Panc1 (cell line): ENCODE measurements around the gene PPP4C. TPM values are rescaled to one million over a fixed set of nuclear protein-coding genes. Genes with fewer than 3 reads are reported as not detected.

Source experiments
- ATAC-seq: fragments of 200-7000 bp; cut with Tn5 transposase; 2 replicates; pipeline ENCODE4 v1.9.1; 2020; ENCODE audit warnings: mild to moderate bottlenecking, moderate library complexity
- BruUV-seq: library from RNA; stranded (reverse); fragments of 400-500 nt; replicated peaks from 2 replicates; lab custom pipeline; 2021; lab: Mats Ljungman, UMichigan
- CTCF ChIA-PET: fragments of 300-600 bp; sonication (Branson Sonifier 250); formaldehyde crosslinking; loops from one replicate; lab custom pipeline; 2022; ENCODE audit warnings: antibody characterized with exemption; lab: Charles Lee
- POLR2A ChIA-PET: fragments of 300-600 bp; sonication (Branson Sonifier 250); formaldehyde crosslinking; loops from one replicate; lab custom pipeline; 2022; ENCODE audit warnings: antibody characterized with exemption; lab: Charles Lee
- DNase-seq: peaks from one replicate; pipeline ENCODE4 v3.0.0-alpha.2; 2010; ENCODE audit warnings: low read depth, low spot score
- H3K27ac ChIP-seq: 2 replicates; pipeline ENCODE4 v1.5.1; 2011; ENCODE audit warnings: mild to moderate bottlenecking, low read length, inconsistent platforms
- H3K27me3 ChIP-seq: fragments of 200-500 bp; sonication (Bioruptor generic); 2 replicates; pipeline ENCODE4 v1.6.0; 2014; ENCODE audit warnings: low read length, inconsistent platforms; ENCODE audit not compliant: control insufficient read depth, insufficient read depth
- H3K36me3 ChIP-seq: fragments of 200-500 bp; sonication (Bioruptor generic); 2 replicates; pipeline ENCODE4 v1.5.1; 2014; ENCODE audit warnings: inconsistent platforms, mild to moderate bottlenecking, low read length, moderate library complexity; ENCODE audit not compliant: control insufficient read depth, insufficient read depth
- H3K4me1 ChIP-seq: 2 replicates; pipeline ENCODE4 v1.5.1; 2011; ENCODE audit warnings: inconsistent platforms, mild to moderate bottlenecking, low read length, moderate library complexity; ENCODE audit not compliant: control insufficient read depth, insufficient read depth
- H3K4me3 ChIP-seq, 2 experiments: 2 replicates each; pipeline ENCODE4 v1.5.1; 2011 to 2012; ENCODE audit warnings: low read depth in 2 of 2, low read length in 2 of 2, mild to moderate bottlenecking in 2 of 2, inconsistent platforms in 1 of 2, moderate library complexity in 1 of 2
- H3K9me3 ChIP-seq: fragments of 200-500 bp; sonication (Bioruptor generic); 2 replicates; pipeline ENCODE4 v1.5.1; 2014; ENCODE audit warnings: low read depth, mild to moderate bottlenecking, inconsistent platforms, low read length, moderate library complexity; ENCODE audit not compliant: control insufficient read depth, insufficient read depth
- POLR2AphosphoS5 ChIP-seq: IDR thresholded peaks from 2 replicates; pipeline ENCODE4 v1.6.1; 2012; ENCODE audit warnings: mild to moderate bottlenecking, low read depth, low read length, moderate library complexity
- SIN3A ChIP-seq: IDR thresholded peaks from 2 replicates; pipeline ENCODE4 v1.6.1; 2012; ENCODE audit warnings: low read depth, mild to moderate bottlenecking, low read length, moderate library complexity, borderline replicate concordance; ENCODE audit not compliant: insufficient read depth
- TCF7L2 ChIP-seq: IDR thresholded peaks from 2 replicates; pipeline ENCODE4 v1.6.1; 2011; ENCODE audit warnings: mild to moderate bottlenecking, low read depth, low read length, inconsistent platforms
- in situ Hi-C: cut with HindIII; loops from 2 replicates; pipeline ENCODE4 v1.10.0; 2016; ENCODE audit warnings: low sequenced_read_pairs, low pct_unique_long_range_greater_than_20kb
- intact Hi-C: fragments of 100-400 bp; cut with micrococcal nuclease; formaldehyde crosslinking; loops from one replicate; pipeline ENCODE4 v1.10.0; 2022; ENCODE audit not compliant: unreplicated experiment
- total RNA-seq: library from RNA; stranded (reverse); gene quantifications from one replicate; pipeline ENCODE4 v1.2.1, GENCODE V29; 2021; ENCODE audit not compliant: unreplicated experiment
- TF ChIP-seq, protein P1 (sequence below): fragments of 450-650 bp; IDR thresholded peaks from 2 replicates; pipeline ENCODE4 v1.5.1; 2017; ENCODE audit warnings: mild to moderate bottlenecking
- TF ChIP-seq, protein P2 (sequence below), 2 experiments: IDR thresholded peaks; 2 replicates each; pipeline ENCODE4 v1.6.1; 2011 to 2012; ENCODE audit warnings: low read depth in 2 of 2, control low read depth in 1 of 2, low read length in 1 of 2, mild to moderate bottlenecking in 1 of 2, moderate library complexity in 1 of 2; ENCODE audit not compliant: insufficient read depth in 1 of 2

PPP4C gene
- total RNA-seq, 1 experiment from 2014 or later = 186 TPM

DNA sequence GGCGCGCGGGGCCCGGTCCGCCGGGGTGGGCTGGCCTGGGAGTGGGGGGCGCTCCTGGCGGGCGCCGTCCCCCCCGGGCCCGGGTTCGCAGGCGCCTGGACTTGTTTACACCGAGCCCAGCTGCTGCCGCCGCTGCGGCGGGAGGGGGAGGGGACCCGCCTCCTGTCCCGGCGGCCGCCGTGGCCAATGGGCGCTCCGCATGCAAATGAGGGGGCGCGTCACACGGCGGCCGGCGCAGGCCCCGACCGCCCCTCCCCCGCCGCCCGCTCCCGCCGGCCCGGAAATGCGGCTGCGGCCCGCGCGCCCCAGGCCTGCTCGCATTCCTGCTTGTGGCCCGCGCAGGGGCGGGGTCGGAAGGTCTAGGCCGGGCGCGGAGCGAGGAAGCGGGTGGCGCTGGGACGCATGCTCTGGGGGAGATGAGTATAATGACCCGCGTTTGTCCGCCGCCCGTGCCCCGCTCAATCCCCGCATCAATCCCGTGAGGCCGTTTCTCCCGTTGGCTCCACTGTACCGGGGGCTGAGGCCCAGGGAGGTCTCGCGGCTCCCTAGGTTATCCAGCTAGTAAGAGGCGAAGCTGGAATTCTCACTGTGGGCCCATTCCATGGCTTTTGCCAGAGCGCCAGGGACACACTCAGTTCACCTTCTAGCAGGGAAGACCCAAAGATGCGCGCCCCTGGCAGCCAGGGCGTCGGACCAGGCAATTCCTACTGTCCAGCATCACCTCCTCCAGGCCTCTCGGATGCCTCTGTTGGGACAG is 20.5 kb downstream of the PPP4C start, which contains the start of gene YPEL3:
YPEL3 (minus strand) TSS at position 109 of the 757 bp plus-strand sequence. CDS start 731 bp downstream, outside the sequence.
- intact Hi-C loops = no loop called here
- ChIA-PET POLR2A (interaction anchor here (0.6 kb wide), 1 partner anchor 40 kb away, joined by 7 read pairs; no protein-coding TSS in a partner anchor), CTCF (no interaction called here)
- DNase-seq = no peak
- Histone ChIP-seq H3K27ac (no peak within 1 kb of the TSS), H3K4me3 (peak within 1 kb of the TSS in 1 of 2 experiments; percentile 19; a peak in 1 of 4 replicates), H3K36me3 (no peaks in the 10 kb centered on the region), H3K27me3 (no peaks in the 10 kb centered on the region), H3K4me1 (peaks cover 10% of the 10 kb centered on the region), H3K9me3 (peaks cover 19% of the 10 kb centered on the region; the same call in 1 of the 2 replicates)
- TF ChIP-seq, protein P1, sequence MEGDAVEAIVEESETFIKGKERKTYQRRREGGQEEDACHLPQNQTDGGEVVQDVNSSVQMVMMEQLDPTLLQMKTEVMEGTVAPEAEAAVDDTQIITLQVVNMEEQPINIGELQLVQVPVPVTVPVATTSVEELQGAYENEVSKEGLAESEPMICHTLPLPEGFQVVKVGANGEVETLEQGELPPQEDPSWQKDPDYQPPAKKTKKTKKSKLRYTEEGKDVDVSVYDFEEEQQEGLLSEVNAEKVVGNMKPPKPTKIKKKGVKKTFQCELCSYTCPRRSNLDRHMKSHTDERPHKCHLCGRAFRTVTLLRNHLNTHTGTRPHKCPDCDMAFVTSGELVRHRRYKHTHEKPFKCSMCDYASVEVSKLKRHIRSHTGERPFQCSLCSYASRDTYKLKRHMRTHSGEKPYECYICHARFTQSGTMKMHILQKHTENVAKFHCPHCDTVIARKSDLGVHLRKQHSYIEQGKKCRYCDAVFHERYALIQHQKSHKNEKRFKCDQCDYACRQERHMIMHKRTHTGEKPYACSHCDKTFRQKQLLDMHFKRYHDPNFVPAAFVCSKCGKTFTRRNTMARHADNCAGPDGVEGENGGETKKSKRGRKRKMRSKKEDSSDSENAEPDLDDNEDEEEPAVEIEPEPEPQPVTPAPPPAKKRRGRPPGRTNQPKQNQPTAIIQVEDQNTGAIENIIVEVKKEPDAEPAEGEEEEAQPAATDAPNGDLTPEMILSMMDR = no peak
- no peak for TF ChIP-seq TCF7L2
- no peak for TF ChIP-seq POLR2AphosphoS5
- TF ChIP-seq, protein P2, sequence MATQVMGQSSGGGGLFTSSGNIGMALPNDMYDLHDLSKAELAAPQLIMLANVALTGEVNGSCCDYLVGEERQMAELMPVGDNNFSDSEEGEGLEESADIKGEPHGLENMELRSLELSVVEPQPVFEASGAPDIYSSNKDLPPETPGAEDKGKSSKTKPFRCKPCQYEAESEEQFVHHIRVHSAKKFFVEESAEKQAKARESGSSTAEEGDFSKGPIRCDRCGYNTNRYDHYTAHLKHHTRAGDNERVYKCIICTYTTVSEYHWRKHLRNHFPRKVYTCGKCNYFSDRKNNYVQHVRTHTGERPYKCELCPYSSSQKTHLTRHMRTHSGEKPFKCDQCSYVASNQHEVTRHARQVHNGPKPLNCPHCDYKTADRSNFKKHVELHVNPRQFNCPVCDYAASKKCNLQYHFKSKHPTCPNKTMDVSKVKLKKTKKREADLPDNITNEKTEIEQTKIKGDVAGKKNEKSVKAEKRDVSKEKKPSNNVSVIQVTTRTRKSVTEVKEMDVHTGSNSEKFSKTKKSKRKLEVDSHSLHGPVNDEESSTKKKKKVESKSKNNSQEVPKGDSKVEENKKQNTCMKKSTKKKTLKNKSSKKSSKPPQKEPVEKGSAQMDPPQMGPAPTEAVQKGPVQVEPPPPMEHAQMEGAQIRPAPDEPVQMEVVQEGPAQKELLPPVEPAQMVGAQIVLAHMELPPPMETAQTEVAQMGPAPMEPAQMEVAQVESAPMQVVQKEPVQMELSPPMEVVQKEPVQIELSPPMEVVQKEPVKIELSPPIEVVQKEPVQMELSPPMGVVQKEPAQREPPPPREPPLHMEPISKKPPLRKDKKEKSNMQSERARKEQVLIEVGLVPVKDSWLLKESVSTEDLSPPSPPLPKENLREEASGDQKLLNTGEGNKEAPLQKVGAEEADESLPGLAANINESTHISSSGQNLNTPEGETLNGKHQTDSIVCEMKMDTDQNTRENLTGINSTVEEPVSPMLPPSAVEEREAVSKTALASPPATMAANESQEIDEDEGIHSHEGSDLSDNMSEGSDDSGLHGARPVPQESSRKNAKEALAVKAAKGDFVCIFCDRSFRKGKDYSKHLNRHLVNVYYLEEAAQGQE (IDR thresholded peaks at IDR 0.05; ENCODE audit: insufficient read depth in 1 of 2, low read depth in 2 of 2, low read length in 1 of 2) = no peak
- no peak for TF ChIP-seq SIN3A
- ATAC-seq = no peak
- in situ Hi-C loops = no loop called here
- no TSS peak for BruUV-seq

DNA sequence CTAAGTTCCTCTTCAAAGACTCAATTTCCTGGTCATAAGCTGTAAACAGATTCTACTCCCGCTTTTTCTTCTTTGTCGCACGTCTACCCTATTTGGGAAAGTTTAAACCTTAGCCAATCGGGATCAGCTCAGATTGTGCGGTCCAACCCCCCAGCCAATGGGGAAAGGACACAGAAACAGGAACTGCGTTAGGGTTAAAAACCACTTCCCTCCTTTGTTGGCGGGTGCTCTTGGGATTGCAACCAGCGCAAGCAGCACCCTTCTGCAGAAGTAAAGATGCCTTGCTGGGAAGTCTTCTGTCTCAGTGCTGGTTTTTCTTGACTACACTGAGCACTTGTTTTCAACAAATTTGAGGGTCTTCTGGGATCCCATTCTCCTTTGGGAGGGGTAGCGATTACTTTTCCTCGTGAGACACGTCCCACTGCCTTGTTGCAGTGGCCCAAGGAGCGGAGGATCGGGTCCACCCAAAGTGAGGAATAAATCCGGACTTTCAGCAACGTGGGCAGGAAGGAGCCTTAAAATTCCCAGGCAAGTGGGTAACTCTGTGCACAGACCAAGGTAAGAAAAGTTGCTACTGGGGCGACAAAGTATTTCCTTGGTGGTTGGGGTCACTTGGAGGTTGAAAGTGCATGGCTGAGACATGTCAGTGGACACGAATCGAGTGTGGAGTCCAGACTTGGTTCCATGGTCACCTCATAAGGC is 21.2 kb downstream of the PPP4C start:
- ATAC-seq = no peak
- POLR2A ChIA-PET = interaction anchor here (0.6 kb wide), 1 partner anchor 39 kb away, joined by 7 read pairs; no protein-coding TSS in a partner anchor
- Histone ChIP-seq H3K27ac (no peak overlapping the region), H3K4me1 (peaks cover 10% of the 10 kb centered on the region), H3K9me3 (peaks cover 19% of the 10 kb centered on the region; the same call in 1 of the 2 replicates), H3K4me3 (no peak overlapping the region), H3K36me3 (no peaks in the 10 kb centered on the region), H3K27me3 (no peaks in the 10 kb centered on the region)
- CTCF ChIA-PET = no interaction called here
- BruUV-seq = no TSS peak
- in situ Hi-C loops = no loop called here
- DNase-seq = no peak
- intact Hi-C loops = no loop called here
- TF ChIP-seq, protein P1 = no peak
- TF ChIP-seq, protein P2 (IDR thresholded peaks at IDR 0.05; ENCODE audit: insufficient read depth in 1 of 2, low read depth in 2 of 2, low read length in 1 of 2) = no peak
- TF ChIP-seq TCF7L2 (no peak), POLR2AphosphoS5 (no peak), SIN3A (no peak)
